Sigmoid colon (tissue), 3 donors: ENCODE measurements around the gene TMEM259.

Source experiments
- POLR2A ChIP-seq, 2 donors: fragments of 450-650 bp; IDR thresholded peaks; one replicate each; pipeline ENCODE4 v1.6.1; 2016; ENCODE audit warnings: antibody characterized with exemption in 2 of 2, mild to moderate bottlenecking in 2 of 2, moderate library complexity in 2 of 2
- TF ChIP-seq, protein P1 (sequence below), 4 experiments: fragments of 450-650 bp in 3 of 4; fragments of 200-600 bp in 1 of 4; IDR thresholded peaks; one replicate each; pipeline ENCODE4 v1.5.1; 2016 to 2019; ENCODE audit warnings: antibody characterized with exemption in 4 of 4, mild to moderate bottlenecking in 3 of 4, moderate library complexity in 2 of 4

DNA sequence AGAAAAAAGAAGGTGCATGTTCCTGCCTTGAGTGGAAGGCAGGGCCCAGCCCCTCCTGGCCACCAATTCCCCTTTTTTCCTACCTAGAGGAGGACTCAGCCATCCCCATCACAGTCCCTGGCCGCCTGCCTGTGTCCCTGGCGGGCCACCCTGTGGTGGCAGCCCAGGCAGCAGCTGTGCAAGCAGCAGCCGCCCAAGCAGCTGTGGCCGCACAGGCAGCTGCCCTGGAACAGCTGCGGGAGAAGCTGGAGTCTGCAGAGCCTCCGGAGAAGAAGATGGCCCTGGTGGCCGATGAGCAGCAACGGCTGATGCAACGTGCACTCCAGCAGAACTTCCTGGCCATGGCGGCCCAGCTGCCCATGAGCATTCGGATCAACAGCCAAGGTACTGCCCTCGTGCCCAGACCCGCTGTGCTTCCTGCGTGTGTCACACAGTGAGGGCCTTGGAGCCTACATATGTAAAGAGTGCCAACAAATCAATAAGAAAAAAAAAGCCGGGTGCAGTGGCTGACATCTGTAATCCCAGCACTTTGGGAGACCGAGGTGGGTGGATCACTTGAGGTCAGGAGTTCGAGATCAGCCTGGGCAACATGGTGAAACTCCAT lies 54.3 kb downstream of the TMEM259 start:
- TF ChIP-seq, protein P1, sequence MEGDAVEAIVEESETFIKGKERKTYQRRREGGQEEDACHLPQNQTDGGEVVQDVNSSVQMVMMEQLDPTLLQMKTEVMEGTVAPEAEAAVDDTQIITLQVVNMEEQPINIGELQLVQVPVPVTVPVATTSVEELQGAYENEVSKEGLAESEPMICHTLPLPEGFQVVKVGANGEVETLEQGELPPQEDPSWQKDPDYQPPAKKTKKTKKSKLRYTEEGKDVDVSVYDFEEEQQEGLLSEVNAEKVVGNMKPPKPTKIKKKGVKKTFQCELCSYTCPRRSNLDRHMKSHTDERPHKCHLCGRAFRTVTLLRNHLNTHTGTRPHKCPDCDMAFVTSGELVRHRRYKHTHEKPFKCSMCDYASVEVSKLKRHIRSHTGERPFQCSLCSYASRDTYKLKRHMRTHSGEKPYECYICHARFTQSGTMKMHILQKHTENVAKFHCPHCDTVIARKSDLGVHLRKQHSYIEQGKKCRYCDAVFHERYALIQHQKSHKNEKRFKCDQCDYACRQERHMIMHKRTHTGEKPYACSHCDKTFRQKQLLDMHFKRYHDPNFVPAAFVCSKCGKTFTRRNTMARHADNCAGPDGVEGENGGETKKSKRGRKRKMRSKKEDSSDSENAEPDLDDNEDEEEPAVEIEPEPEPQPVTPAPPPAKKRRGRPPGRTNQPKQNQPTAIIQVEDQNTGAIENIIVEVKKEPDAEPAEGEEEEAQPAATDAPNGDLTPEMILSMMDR (IDR thresholded peaks at IDR 0.05) = no peak
- no peak for TF ChIP-seq POLR2A (IDR thresholded peaks at IDR 0.05)
